ENCODE data around the gene ARID1B.

ARID1B gene

GRCh38 chr6:157012355-157012754, 235.2 kb downstream of the ARID1B start:
- Histone ChIP-seq H3K4me3 (ENCODE audit: low read depth, low read length) (no peak overlapping the region), H3K79me2 (peaks cover 53% of the 10 kb centered on the region), H3K27ac (no peak overlapping the region), H2AFZ (no peak overlapping the region), H3K27me3 (ENCODE audit: control insufficient read depth, insufficient read depth, low read length) (no peaks in the 10 kb centered on the region), H3K36me3 (ENCODE audit: control insufficient read depth, insufficient read depth, low read length) (no peaks in the 10 kb centered on the region), H3K4me2 (ENCODE audit: low read length) (no peak overlapping the region), H3K9me3 (ENCODE audit: control insufficient read depth, low read length) (no peaks in the 10 kb centered on the region), H3K9ac (no peak overlapping the region), H3K4me1 (no peaks in the 10 kb centered on the region)
- TF ChIP-seq CTCF (IDR thresholded peaks at IDR 0.05): no peak

GRCh38 chr6:157013649-157014304, 236.6 kb downstream of the ARID1B start:
- no peak for TF ChIP-seq CTCF (IDR thresholded peaks at IDR 0.05)
- Histone ChIP-seq H3K27ac (no peak overlapping the region), H3K4me2 (ENCODE audit: low read length) (no peak overlapping the region), H3K9me3 (ENCODE audit: control insufficient read depth, low read length) (no peaks in the 10 kb centered on the region), H3K79me2 (peaks cover 49% of the 10 kb centered on the region), H3K36me3 (ENCODE audit: control insufficient read depth, insufficient read depth, low read length) (no peaks in the 10 kb centered on the region), H3K4me3 (ENCODE audit: low read depth, low read length) (no peak overlapping the region), H3K4me1 (peaks cover 1% of the 10 kb centered on the region), H3K9ac (no peak overlapping the region), H3K27me3 (ENCODE audit: control insufficient read depth, insufficient read depth, low read length) (no peaks in the 10 kb centered on the region), H2AFZ (no peak overlapping the region)

- H3K4me1 ChIP-seq: peaks cover 10% of the 10 kb centered on the region
- no peaks in the 10 kb centered on the region for H3K9me3 ChIP-seq (ENCODE audit: control insufficient read depth, low read length)
- H3K27ac ChIP-seq: no peak overlapping the region
- no peaks in the 10 kb centered on the region for H3K27me3 ChIP-seq (ENCODE audit: control insufficient read depth, insufficient read depth, low read length)
- H2AFZ ChIP-seq: no peak overlapping the region
- no peak overlapping the region for H3K9ac ChIP-seq
- no peaks in the 10 kb centered on the region for H3K36me3 ChIP-seq (ENCODE audit: control insufficient read depth, insufficient read depth, low read length)
- no peak for TF ChIP-seq CTCF (IDR thresholded peaks at IDR 0.05)
- no peak overlapping the region for H3K4me3 ChIP-seq (ENCODE audit: low read depth, low read length)
- no peak overlapping the region for H3K4me2 ChIP-seq (ENCODE audit: low read length)
- peaks cover 42% of the 10 kb centered on the region for H3K79me2 ChIP-seq
Observed at GRCh38 chr6:157014871-157015270, 237.7 kb downstream of the ARID1B start.

- Histone ChIP-seq H3K36me3 (ENCODE audit: control insufficient read depth, insufficient read depth, low read length) (no peaks in the 10 kb centered on the region), H3K4me3 (ENCODE audit: low read depth, low read length) (no peak overlapping the region), H3K9me3 (ENCODE audit: control insufficient read depth, low read length) (no peaks in the 10 kb centered on the region), H3K4me1 (peaks cover 10% of the 10 kb centered on the region), H2AFZ (no peak overlapping the region), H3K27ac (no peak overlapping the region), H3K27me3 (ENCODE audit: control insufficient read depth, insufficient read depth, low read length) (no peaks in the 10 kb centered on the region), H3K4me2 (ENCODE audit: low read length) (no peak overlapping the region), H3K9ac (no peak overlapping the region), H3K79me2 (peaks cover 27% of the 10 kb centered on the region)
- TF ChIP-seq CTCF (IDR thresholded peaks at IDR 0.05): no peak
Observed at GRCh38 chr6:157017022-157017421, 239.8 kb downstream of the ARID1B start.

- no peak overlapping the region for H3K4me3 ChIP-seq (ENCODE audit: low read depth, low read length)
- peaks cover 14% of the 10 kb centered on the region for H3K4me1 ChIP-seq
- no peak for TF ChIP-seq CTCF (IDR thresholded peaks at IDR 0.05)
Observed at GRCh38 chr6:157017861-157018260, 240.7 kb downstream of the ARID1B start.

More at GRCh38 chr6:157017861-157018260, 240.7 kb downstream of the ARID1B start:
- no peak overlapping the region for H3K27ac ChIP-seq
- H3K36me3 ChIP-seq (ENCODE audit: control insufficient read depth, insufficient read depth, low read length): no peaks in the 10 kb centered on the region
- no peak overlapping the region for H3K9ac ChIP-seq
- H3K27me3 ChIP-seq (ENCODE audit: control insufficient read depth, insufficient read depth, low read length): no peaks in the 10 kb centered on the region
- no peak overlapping the region for H3K4me2 ChIP-seq (ENCODE audit: low read length)
- no peaks in the 10 kb centered on the region for H3K9me3 ChIP-seq (ENCODE audit: control insufficient read depth, low read length)
- peaks cover 20% of the 10 kb centered on the region for H3K79me2 ChIP-seq
- no peak overlapping the region for H2AFZ ChIP-seq
